ENCODE results near the gene GAS6. TPM values are rescaled to one million over a fixed set of nuclear protein-coding genes. Genes with fewer than 3 reads are reported as not detected.
A peak's percentile ranks its signal among the peaks of the same experiment; 100 is the strongest.

The GAS6 gene
- total and polyA plus RNA-seq, 2 experiments from 2014 or later: 822 to 1,035 TPM

- Histone ChIP-seq H3F3A (ENCODE audit: insufficient read depth) (peaks cover 50% of the 10 kb centered on the region), H3K4me3 (peak overlapping the region; percentile 90), H3K79me2 (ENCODE audit: insufficient read depth) (peaks cover 94% of the 10 kb centered on the region), H3K9me2 (ENCODE audit: insufficient read depth) (no peaks in the 10 kb centered on the region), H3K4me1 (ENCODE audit: insufficient read depth) (peaks cover 19% of the 10 kb centered on the region), H3K27ac (no peak overlapping the region), H3K36me3 (ENCODE audit: low read depth) (peaks cover 24% of the 10 kb centered on the region), H3K9me3 (ENCODE audit: low read depth) (no peaks in the 10 kb centered on the region), H4K20me1 (ENCODE audit: insufficient read depth) (peaks cover 13% of the 10 kb centered on the region; the same call in 1 of the 2 replicates), H2AFZ (no peak overlapping the region), H3K4me2 (ENCODE audit: unreplicated experiment) (peak overlapping the region; percentile 84), H3K27me3 (replicated peaks; ENCODE audit: insufficient read depth) (no peaks in the 10 kb centered on the region), H3K9ac (no peak overlapping the region)
- 91 to 93% methylated on average over 12 of the region's 12 CpGs for WGBS, 2 experiments (ENCODE audit: low coverage in 1 of 2, low lambda C conversion rate in 2 of 2, missing lambda C conversion rate in 2 of 2)
- DNase-seq: no peak
- no peak for TF ChIP-seq EZH2 (IDR thresholded peaks at IDR 0.05; ENCODE audit: insufficient read depth, poor library complexity, severe bottlenecking)
- no peak for TF ChIP-seq EZH2phosphoT487 (IDR thresholded peaks at IDR 0.05; ENCODE audit: insufficient read depth, low read depth)
- in situ Hi-C loops (cut with MboI): no loop called here
These were observed 2.3 kb downstream of the GAS6 start for GRCh38 chr13:113861433-113862030.

- Histone ChIP-seq H3K9me2 (ENCODE audit: insufficient read depth) (no peaks in the 10 kb centered on the region), H3K36me3 (ENCODE audit: low read depth) (peaks cover 29% of the 10 kb centered on the region), H3F3A (ENCODE audit: insufficient read depth) (peaks cover 57% of the 10 kb centered on the region), H3K4me3 (peak overlapping the region; percentile 90), H3K4me2 (ENCODE audit: unreplicated experiment) (peak overlapping the region; percentile 59), H3K9ac (no peak overlapping the region), H3K27ac (no peak overlapping the region), H3K4me1 (ENCODE audit: insufficient read depth) (peaks cover 20% of the 10 kb centered on the region), H3K27me3 (replicated peaks; ENCODE audit: insufficient read depth) (no peaks in the 10 kb centered on the region), H3K79me2 (ENCODE audit: insufficient read depth) (peaks cover 97% of the 10 kb centered on the region), H3K9me3 (ENCODE audit: low read depth) (no peaks in the 10 kb centered on the region), H4K20me1 (ENCODE audit: insufficient read depth) (peaks cover 20% of the 10 kb centered on the region; the same call in 1 of the 2 replicates), H2AFZ (no peak overlapping the region)
- whole genome bisulfite sequencing, 2 experiments (ENCODE audit: low coverage in 1 of 2, low lambda C conversion rate in 2 of 2, missing lambda C conversion rate in 2 of 2): 83 to 85% methylated on average over 12 to 15 of the region's 15 CpGs
- DNase-seq: no peak
- no peak for TF ChIP-seq EZH2phosphoT487 (IDR thresholded peaks at IDR 0.05; ENCODE audit: insufficient read depth, low read depth)
- TF ChIP-seq EZH2 (IDR thresholded peaks at IDR 0.05; ENCODE audit: insufficient read depth, poor library complexity, severe bottlenecking): no peak
- in situ Hi-C loops (cut with MboI): no loop called here
These were observed 3.0 kb downstream of the GAS6 start for GRCh38 chr13:113860665-113861432.

- H3K9ac ChIP-seq: no peak overlapping the region
- H3K79me2 ChIP-seq (ENCODE audit: insufficient read depth): peaks cover 97% of the 10 kb centered on the region
- 91% methylated on average over 12 of the region's 12 CpGs for WGBS, 2 experiments (ENCODE audit: low coverage in 1 of 2, low lambda C conversion rate in 2 of 2, missing lambda C conversion rate in 2 of 2)
These were observed 3.7 kb downstream of the GAS6 start for GRCh38 chr13:113860051-113860664.

GRCh38 chr13:113859311-113860050, 4.4 kb downstream of the GAS6 start:
- Histone ChIP-seq H4K20me1 (ENCODE audit: insufficient read depth) (peaks cover 27% of the 10 kb centered on the region), H3K4me1 (ENCODE audit: insufficient read depth) (peaks cover 17% of the 10 kb centered on the region)
- 99 to 100% methylated on average over 4 of the region's 4 CpGs for WGBS, 2 experiments (ENCODE audit: low coverage in 1 of 2, low lambda C conversion rate in 2 of 2, missing lambda C conversion rate in 2 of 2)

More at GRCh38 chr13:113860051-113860664, 3.7 kb downstream of the GAS6 start:
- H3F3A ChIP-seq (ENCODE audit: insufficient read depth): peaks cover 64% of the 10 kb centered on the region
- H2AFZ ChIP-seq: no peak overlapping the region
- H3K27ac ChIP-seq: no peak overlapping the region
- H3K36me3 ChIP-seq (ENCODE audit: low read depth): peaks cover 35% of the 10 kb centered on the region
- no peaks in the 10 kb centered on the region for H3K9me2 ChIP-seq (ENCODE audit: insufficient read depth)
- no peak for DNase-seq
- in situ Hi-C loops (cut with MboI): no loop called here
- TF ChIP-seq EZH2 (IDR thresholded peaks at IDR 0.05; ENCODE audit: insufficient read depth, poor library complexity, severe bottlenecking): no peak
- TF ChIP-seq EZH2phosphoT487 (IDR thresholded peaks at IDR 0.05; ENCODE audit: insufficient read depth, low read depth): no peak
- no peaks in the 10 kb centered on the region for H3K27me3 ChIP-seq (replicated peaks; ENCODE audit: insufficient read depth)
- H3K9me3 ChIP-seq (ENCODE audit: low read depth): no peaks in the 10 kb centered on the region
- peak overlapping the region; percentile 59 for H3K4me2 ChIP-seq (ENCODE audit: unreplicated experiment)
- H3K4me3 ChIP-seq: peak overlapping the region; percentile 90
- H4K20me1 ChIP-seq (ENCODE audit: insufficient read depth): peaks cover 26% of the 10 kb centered on the region; the same call in 1 of the 2 replicates
- peaks cover 17% of the 10 kb centered on the region for H3K4me1 ChIP-seq (ENCODE audit: insufficient read depth)

More at GRCh38 chr13:113859311-113860050, 4.4 kb downstream of the GAS6 start:
- no peak overlapping the region for H3K27ac ChIP-seq
- H3K79me2 ChIP-seq (ENCODE audit: insufficient read depth): peaks cover 97% of the 10 kb centered on the region
- H3K9me3 ChIP-seq (ENCODE audit: low read depth): no peaks in the 10 kb centered on the region
- TF ChIP-seq EZH2phosphoT487 (IDR thresholded peaks at IDR 0.05; ENCODE audit: insufficient read depth, low read depth) (no peak), EZH2 (IDR thresholded peaks at IDR 0.05; ENCODE audit: insufficient read depth, poor library complexity, severe bottlenecking) (no peak)
- H3K4me2 ChIP-seq (ENCODE audit: unreplicated experiment): peak overlapping the region; percentile 59
- H2AFZ ChIP-seq: no peak overlapping the region
- no peak for DNase-seq
- H3K27me3 ChIP-seq (replicated peaks; ENCODE audit: insufficient read depth): no peaks in the 10 kb centered on the region
- no peak overlapping the region for H3K9ac ChIP-seq
- H3K4me3 ChIP-seq: peak overlapping the region; percentile 90; the same call in 1 of the 2 replicates
- H3K36me3 ChIP-seq (ENCODE audit: low read depth): peaks cover 39% of the 10 kb centered on the region
- no peaks in the 10 kb centered on the region for H3K9me2 ChIP-seq (ENCODE audit: insufficient read depth)
- H3F3A ChIP-seq (ENCODE audit: insufficient read depth): peaks cover 68% of the 10 kb centered on the region
- in situ Hi-C loops (cut with MboI): no loop called here

Measured in GM23248 (cell line).